H1 (cell line): ENCODE results near the gene RASSF4. TPM values are rescaled to one million over a fixed set of nuclear protein-coding genes. Genes with fewer than 3 reads are reported as not detected.

Source experiments
- CTCF ChIA-PET: fragments of 300-600 bp; sonication (Branson Sonifier 250); formaldehyde crosslinking; loops from one replicate; lab custom pipeline; 2021; ENCODE audit not compliant: partially characterized antibody; lab: Charles Lee
- POLR2A ChIA-PET: fragments of 300-600 bp; sonication (Branson Sonifier 250); formaldehyde crosslinking; loops from one replicate; lab custom pipeline; 2021; ENCODE audit warnings: inconsistent platforms; ENCODE audit not compliant: partially characterized antibody; lab: Charles Lee
- DNase-seq, 2 experiments: peaks; one replicate each; pipeline versions ENCODE4 v3.0.0 to v3.0.0-alpha.2; 2010 to 2022; ENCODE audit warnings: low spot score in 2 of 2, low read depth in 1 of 2, mixed read lengths in 1 of 2
- FAIRE-seq: peaks from 2 replicates; lab custom pipeline; 2011; peaks lifted over from hg19 to GRCh38; lab: Jason Lieb, UNC
- H2AFZ ChIP-seq: 2 replicates; pipeline ENCODE4 v1.8.1; 2012; ENCODE audit warnings: low read length, inconsistent platforms
- H2AK5ac ChIP-seq: 2 replicates; pipeline ENCODE4 v1.6.1; 2013; ENCODE audit warnings: low read depth, low read length
- H2BK120ac ChIP-seq: replicated peaks from 2 replicates; pipeline ENCODE3; 2013; ENCODE audit warnings: low read depth, low read length, inconsistent platforms
- H2BK12ac ChIP-seq: 2 replicates; pipeline ENCODE4 v1.6.1; 2013; ENCODE audit warnings: low read depth, low read length
- H2BK15ac ChIP-seq: 2 replicates; pipeline ENCODE4 v1.6.1; 2013; ENCODE audit warnings: low read length
- H2BK20ac ChIP-seq: 2 replicates; pipeline ENCODE4 v1.6.1; 2013; ENCODE audit warnings: low read length
- H2BK5ac ChIP-seq: 2 replicates; pipeline ENCODE4 v1.6.1; 2013; ENCODE audit warnings: low read depth, low read length
- H3K14ac ChIP-seq: 2 replicates; pipeline ENCODE4 v1.6.1; 2013; ENCODE audit warnings: inconsistent platforms; ENCODE audit not compliant: insufficient read length
- H3K18ac ChIP-seq: 2 replicates; pipeline ENCODE4 v1.6.1; 2013; ENCODE audit warnings: low read length; ENCODE audit errors: extremely low read depth
- H3K23ac ChIP-seq: 2 replicates; pipeline ENCODE4 v1.6.1; 2013; ENCODE audit warnings: inconsistent platforms; ENCODE audit not compliant: insufficient read length
- H3K23me2 ChIP-seq: 2 replicates; pipeline ENCODE4 v1.6.1; 2013; ENCODE audit warnings: low read depth, low read length
- H3K27ac ChIP-seq: 2 replicates; pipeline ENCODE4 v1.6.1; 2011; ENCODE audit warnings: low read depth, low read length, inconsistent platforms
- H3K27me3 ChIP-seq, 4 experiments: replicated peaks in 1 of 4; 1 replicate in 1 of 4; 2 replicates in 3 of 4; pipeline versions ENCODE4 v1.6.1 to v1.8.1; 2011 to 2013; ENCODE audit warnings: low read length in 3 of 4, mild to moderate bottlenecking in 3 of 4, inconsistent platforms in 2 of 4, mixed read lengths in 2 of 4, moderate library complexity in 1 of 4; ENCODE audit not compliant: control insufficient read depth in 3 of 4, insufficient read depth in 3 of 4; ENCODE audit errors: extremely low read depth in 1 of 4
- H3K36me3 ChIP-seq, 4 experiments: 2 replicates each; pipeline versions ENCODE4 v1.6.1 to v1.8.1; 2011 to 2013; ENCODE audit warnings: mild to moderate bottlenecking in 4 of 4, low read length in 3 of 4, moderate library complexity in 2 of 4, control low read depth in 1 of 4, inconsistent platforms in 1 of 4; ENCODE audit not compliant: insufficient read depth in 4 of 4, control insufficient read depth in 2 of 4
- H3K4ac ChIP-seq: replicated peaks from 2 replicates; pipeline ENCODE3; 2013; ENCODE audit warnings: low read length, low read depth, mixed read lengths, inconsistent platforms; ENCODE audit not compliant: insufficient read length
- H3K4me1 ChIP-seq, 4 experiments: replicated peaks in 1 of 4; 1 replicate in 1 of 4; 2 replicates in 3 of 4; pipeline versions ENCODE4 v1.6.1 to v1.8.1; 2011 to 2013; ENCODE audit warnings: low read length in 3 of 4, inconsistent platforms in 2 of 4, mixed read lengths in 1 of 4; ENCODE audit not compliant: insufficient read depth in 4 of 4, control insufficient read depth in 3 of 4
- H3K4me2 ChIP-seq, 2 experiments: 2 replicates each; pipeline versions ENCODE4 v1.6.1 to v1.8.1; 2011 to 2013; ENCODE audit warnings: low read depth in 2 of 2, low read length in 2 of 2, control low read depth in 1 of 2, inconsistent platforms in 1 of 2, mild to moderate bottlenecking in 1 of 2; ENCODE audit not compliant: insufficient read depth in 1 of 2
- H3K4me3 ChIP-seq, 4 experiments: fragments of 200-600, 300-600 bp in 1 of 4; sonication (generic), shearing (Covaris generic), sonication (Bioruptor Twin) in 1 of 4; 2 replicates each; pipeline versions ENCODE4 v1.5.1 to v1.8.1; 2011 to 2016; ENCODE audit warnings: low read length in 4 of 4, low read depth in 3 of 4, control low read depth in 2 of 4, inconsistent platforms in 2 of 4, mild to moderate bottlenecking in 2 of 4, mixed read lengths in 1 of 4, moderate library complexity in 1 of 4; ENCODE audit not compliant: insufficient read depth in 2 of 4; ENCODE audit errors: extremely low read depth in 1 of 4
- H3K56ac ChIP-seq: replicated peaks from 2 replicates; pipeline ENCODE3; 2013; ENCODE audit warnings: low read depth, mild to moderate bottlenecking, mixed read lengths, low read length, inconsistent platforms; ENCODE audit not compliant: insufficient read length
- H3K79me1 ChIP-seq: 2 replicates; pipeline ENCODE4 v1.6.1; 2013; ENCODE audit warnings: low read depth, low read length, control low read depth
- H3K79me2 ChIP-seq, 2 experiments: 2 replicates each; pipeline versions ENCODE4 v1.6.1 to v1.8.1; 2012 to 2013; ENCODE audit warnings: low read length in 2 of 2, mild to moderate bottlenecking in 2 of 2, inconsistent platforms in 1 of 2; ENCODE audit not compliant: insufficient read depth in 2 of 2, control insufficient read depth in 1 of 2
- H3K9ac ChIP-seq, 4 experiments: replicated peaks in 1 of 4; 1 replicate in 1 of 4; 2 replicates in 3 of 4; pipeline versions ENCODE4 v1.6.1 to v1.8.1; 2011 to 2013; ENCODE audit warnings: low read depth in 3 of 4, low read length in 3 of 4, control low read depth in 2 of 4, mild to moderate bottlenecking in 2 of 4, moderate library complexity in 2 of 4, inconsistent platforms in 1 of 4; ENCODE audit errors: extremely low read depth in 1 of 4
- H3K9me3 ChIP-seq, 2 experiments: 2 replicates each; pipeline versions ENCODE4 v1.6.1 to v1.8.1; 2012 to 2013; ENCODE audit warnings: mild to moderate bottlenecking in 2 of 2, moderate library complexity in 2 of 2, control low read depth in 1 of 2, inconsistent platforms in 1 of 2, low read depth in 1 of 2, low read length in 1 of 2, mixed read lengths in 1 of 2; ENCODE audit not compliant: insufficient read depth in 2 of 2
- H4K20me1 ChIP-seq, 2 experiments: replicated peaks in 1 of 2; 2 replicates each; pipeline versions ENCODE3 to v1.8.1; 2011 to 2013; ENCODE audit warnings: inconsistent platforms in 2 of 2, low read length in 2 of 2, mild to moderate bottlenecking in 1 of 2; ENCODE audit not compliant: insufficient read depth in 2 of 2, control insufficient read depth in 1 of 2
- H4K5ac ChIP-seq: 2 replicates; pipeline ENCODE4 v1.6.1; 2013; ENCODE audit warnings: low read length, low read depth, mixed read lengths, inconsistent platforms; ENCODE audit not compliant: insufficient read length
- H4K8ac ChIP-seq: 2 replicates; pipeline ENCODE4 v1.8.0; 2013; ENCODE audit warnings: mild to moderate bottlenecking, moderate library complexity, low read length, inconsistent platforms; ENCODE audit not compliant: insufficient read depth; ENCODE audit errors: extremely low read depth
- H4K91ac ChIP-seq: replicated peaks from 2 replicates; pipeline ENCODE3; 2013; ENCODE audit warnings: low read length, mixed read lengths, inconsistent platforms; ENCODE audit not compliant: insufficient read length
- BACH1 ChIP-seq: IDR thresholded peaks from 2 replicates; pipeline ENCODE4 v1.6.1; 2012; ENCODE audit warnings: low read length, improper control_type of control experiment
- KDM4A ChIP-seq: IDR thresholded peaks from one replicate; pipeline ENCODE4 v1.7.1; 2012; ENCODE audit warnings: low read depth, mild to moderate bottlenecking, moderate library complexity, low read length, inconsistent platforms; ENCODE audit not compliant: severe bottlenecking
- WGBS, 2 experiments: shearing (Covaris generic) in 1 of 2; methylation state at CpG; one replicate each; pipeline versions ENCODE4 v1.1.6 to v1.1.7; 2013 to 2015; ENCODE audit warnings: low lambda C conversion rate in 2 of 2, mixed read lengths in 2 of 2, inconsistent platforms in 1 of 2, low coverage in 1 of 2, missing lambda C conversion rate in 1 of 2; ENCODE audit not compliant: insufficient replicate concordance in 2 of 2, insufficient coverage in 1 of 2, insufficient read length in 1 of 2; ENCODE audit errors: extremely low coverage in 1 of 2, missing lambda C conversion rate in 1 of 2; 5-methylcytosine and 5-hydroxymethylcytosine counted together
- polyA plus RNA-seq, 7 experiments: library from polyadenylated mRNA; depleted of rRNA in 3 of 7; stranded (reverse) in 5 of 7; unstranded in 2 of 7; fragments of >200 nt in 5 of 7; fragments of 200-250 nt in 2 of 7; gene quantifications; 1 replicate in 5 of 7; 2 replicates in 1 of 7; 4 replicates in 1 of 7; pipeline versions ENCODE4 v1.2.1 to v1.2.3, GENCODE V29; 2011 to 2013; ENCODE audit warnings: missing spikeins in 2 of 7, mixed read lengths in 2 of 7
- total RNA-seq: library from RNA; stranded (reverse); fragmentation: NEBNext Ultra II Directional; extraction: Animal tissue kit (Norgen Biotek cat#: 25700); gene quantifications from 2 replicates; pipeline ENCODE4 v1.2.1, GENCODE V29; 2021

The RASSF4 gene
- total and polyA plus RNA-seq, 2 of the 8 experiments (the other 6 are each of a cell fraction or from before 2014, with no cell fraction given): 14.3 to 14.5 TPM

- FAIRE-seq (no peak), DNase-seq (no peak)
- Histone ChIP-seq H3K23me2 (no peaks in the 10 kb centered on the region), H2BK20ac (no peak overlapping the region), H3K56ac (no peak overlapping the region), H2AK5ac (no peak overlapping the region), H4K8ac (no peak overlapping the region), H3K14ac (no peak overlapping the region), H2BK12ac (no peak overlapping the region), H3K27ac (no peak overlapping the region), H3K9ac (no peak overlapping the region), H4K20me1 (no peaks in the 10 kb centered on the region), H3K36me3 (peaks cover 0 to 4% (median 0%) of the 10 kb centered on the region in 4 experiments; a peak in 1 of 8 replicates), H3K27me3 (peaks cover 0 to 1% (median under 1%) of the 10 kb centered on the region in 4 experiments; a peak in 4 of 7 replicates), H3K18ac (no peak overlapping the region), H3K23ac (no peak overlapping the region), H3K9me3 (no peaks in the 10 kb centered on the region), H4K5ac (no peak overlapping the region), H2BK120ac (no peak overlapping the region), H3K4ac (no peak overlapping the region), H3K4me1 (peaks cover 12 to 30% (median 23%) of the 10 kb centered on the region in 4 experiments), H3K79me1 (no peaks in the 10 kb centered on the region), H3K4me3 (no peak overlapping the region), H3K4me2 (no peak overlapping the region), H3K79me2 (no peaks in the 10 kb centered on the region), H4K91ac (no peak overlapping the region), H2BK5ac (no peak overlapping the region), H2AFZ (no peak overlapping the region), H2BK15ac (no peak overlapping the region)
- TF ChIP-seq KDM4A (no peak), BACH1 (no peak)
- WGBS, 2 experiments: 94% methylated on average over 8 of the region's 10 CpGs; no CpG with 5 or more reads in 1 of the 2 experiments
- ChIA-PET POLR2A (no interaction called here), CTCF (interaction anchor here (0.9 to 12.1 kb wide), 4 partner anchors 10 to 49 kb away, joined by 3 to 117 read pairs (median 4); no protein-coding TSS in a partner anchor)
Measured at GRCh38 chr10:44983895-44984278, 24.3 kb downstream of the RASSF4 start.
